K562 (cell line): ENCODE data around the gene PFDN4. TPM values are rescaled to one million over a fixed set of nuclear protein-coding genes. Genes with fewer than 3 reads are reported as not detected.

Source experiments
- ATAC-seq: fragments of 200-7000 bp; cut with Tn5 transposase; 3 replicates; pipeline ENCODE4 v1.9.1; 2020; ENCODE audit warnings: moderate library complexity
- BruUV-seq: library from RNA; stranded (reverse); fragments of 400-500 nt; replicated peaks from 2 replicates; lab custom pipeline; 2021; lab: Mats Ljungman, UMichigan
- CTCF ChIA-PET: fragments of 300-600 bp; formaldehyde crosslinking; extraction: SDS; loops from one replicate; lab custom pipeline; 2021; ENCODE audit warnings: low intra/inter-chr PET ratio; lab: Yijun Ruan, JAX
- POLR2A ChIA-PET: fragments of 300-600, 350-650 bp; sonication (Branson Sonifier 250); formaldehyde crosslinking; extraction: SDS; loops from one replicate; lab custom pipeline; 2021; ENCODE audit warnings: antibody characterized with exemption, inconsistent platforms; lab: Yijun Ruan, JAX
- DNase-seq, 4 experiments: peaks; one replicate each; pipeline versions ENCODE4 v3.0.0 to v3.0.0-alpha.2; 2011 to 2018; ENCODE audit warnings: low spot score in 3 of 4, mixed read lengths in 3 of 4; ENCODE audit errors: extremely low read depth in 1 of 4
- FAIRE-seq: peaks from 2 replicates; lab custom pipeline; 2011; peaks lifted over from hg19 to GRCh38; lab: Jason Lieb, UNC
- H2AFZ ChIP-seq: 2 replicates; pipeline ENCODE4 v1.6.0; 2011; ENCODE audit warnings: low read depth, low read length, control low read depth, inconsistent platforms
- H3K27ac ChIP-seq: fragments of 200-600 bp; 3 replicates; pipeline ENCODE4 v1.8.0; 2011; ENCODE audit warnings: low read depth, mild to moderate bottlenecking, control low read depth, inconsistent platforms, low read length, moderate library complexity, mixed read lengths; ENCODE audit errors: extremely low read depth
- H3K27me3 ChIP-seq, 2 experiments: fragments of 300-600 bp in 1 of 2; 2 replicates in 1 of 2; 3 replicates in 1 of 2; pipeline versions ENCODE4 v1.6.0 to v1.8.0; 2011; ENCODE audit warnings: inconsistent platforms in 2 of 2, low read length in 2 of 2, mild to moderate bottlenecking in 1 of 2, mixed read lengths in 1 of 2, moderate library complexity in 1 of 2; ENCODE audit not compliant: control insufficient read depth in 2 of 2, insufficient read depth in 2 of 2
- H3K36me3 ChIP-seq: fragments of 300-600 bp; 3 replicates; pipeline ENCODE4 v1.8.0; 2011; ENCODE audit warnings: mild to moderate bottlenecking, low read length, inconsistent platforms; ENCODE audit not compliant: control insufficient read depth, insufficient read depth
- H3K4me1 ChIP-seq, 2 experiments: fragments of 200-600 bp in 1 of 2; replicated peaks in 1 of 2; 2 replicates in 1 of 2; 3 replicates in 1 of 2; pipeline versions ENCODE4 v1.5.1 to v1.8.0; 2011; ENCODE audit warnings: inconsistent platforms in 2 of 2, low read length in 2 of 2, mild to moderate bottlenecking in 1 of 2, mixed read lengths in 1 of 2, moderate library complexity in 1 of 2; ENCODE audit not compliant: control insufficient read depth in 2 of 2, insufficient read depth in 2 of 2
- H3K4me2 ChIP-seq: 2 replicates; pipeline ENCODE4 v1.6.1; 2011; ENCODE audit warnings: low read length, control low read depth, inconsistent platforms, mixed read lengths; ENCODE audit not compliant: insufficient read depth
- H3K4me3 ChIP-seq: fragments of 200-600 bp; sonication (generic), shearing (Covaris generic); 2 replicates; pipeline ENCODE4 v1.5.1; 2016; ENCODE audit warnings: control low read depth, inconsistent platforms
- H3K79me2 ChIP-seq: fragments of 200-600 bp; 3 replicates; pipeline ENCODE4 v1.8.0; 2011; ENCODE audit warnings: low read length, inconsistent platforms; ENCODE audit not compliant: control insufficient read depth, insufficient read depth
- H3K9ac ChIP-seq, 2 experiments: 2 replicates each; pipeline versions ENCODE4 v1.6.0 to v1.6.1; 2011; ENCODE audit warnings: low read depth in 2 of 2, low read length in 2 of 2, control low read depth in 1 of 2, inconsistent platforms in 1 of 2, mild to moderate bottlenecking in 1 of 2, mixed read lengths in 1 of 2; ENCODE audit not compliant: insufficient read depth in 1 of 2
- H3K9me1 ChIP-seq: one replicate; pipeline ENCODE4 v1.6.0; 2011; ENCODE audit warnings: inconsistent platforms, mild to moderate bottlenecking, low read length, moderate library complexity; ENCODE audit not compliant: control insufficient read depth, insufficient read depth
- H3K9me3 ChIP-seq: replicated peaks from 2 replicates; pipeline ENCODE4 v1.5.1; 2011; ENCODE audit warnings: low read depth, low read length, inconsistent platforms; ENCODE audit not compliant: control insufficient read depth, insufficient read depth
- H4K20me1 ChIP-seq: replicated peaks from 2 replicates; pipeline ENCODE4 v1.6.1; 2011; ENCODE audit warnings: low read length, inconsistent platforms, mixed read lengths; ENCODE audit not compliant: control insufficient read depth, insufficient read depth
- MECOM ChIP-seq: fragments of 250-450 bp; sonication (Bioruptor Pico); IDR thresholded peaks from 2 replicates; pipeline ENCODE4 v1.8.0; 2022; ENCODE audit warnings: inconsistent platforms
- ZBTB11 ChIP-seq, 3 experiments: fragments of 200-800 bp in 1 of 3; fragments of 250-450 bp in 1 of 3; fragments of 450-650 bp in 1 of 3; sonication (Bioruptor Pico) in 1 of 3; sonication (Bioruptor generic) in 1 of 3; formaldehyde crosslinking in 1 of 3; IDR thresholded peaks; 2 replicates each; pipeline versions ENCODE4 v1.6.1 to v1.8.0; 2016 to 2022; ENCODE audit warnings: mild to moderate bottlenecking in 2 of 3, missing genetic modification characterization in 2 of 3, missing compliant biosample characterization in 1 of 3, moderate library complexity in 1 of 3
- ZC3H11A ChIP-seq: IDR thresholded peaks from 2 replicates; pipeline ENCODE4 v1.6.1; 2012; ENCODE audit warnings: low read depth, low read length, improper control_type of control experiment
- WGBS: fragments of 100-300 bp; shearing (Covaris generic); methylation state at CpG from one replicate; pipeline ENCODE4 v1.1.6; 2016; ENCODE audit warnings: low coverage, mixed read lengths; ENCODE audit not compliant: insufficient coverage; ENCODE audit errors: missing lambda C conversion rate; 5-methylcytosine and 5-hydroxymethylcytosine counted together
- in situ Hi-C: fragments of 300-500 bp; cut with MboI; formaldehyde crosslinking; loops from 4 replicates; pipeline ENCODE4 v1.15.0; 2018; ENCODE audit warnings: inconsistent platforms, mixed read lengths
- intact Hi-C: fragments of 100-400 bp; cut with micrococcal nuclease; formaldehyde crosslinking; loops from 2 replicates; pipeline ENCODE4 v1.14.2; 2022
- polyA plus RNA-seq, 8 experiments: library from polyadenylated mRNA; depleted of rRNA in 4 of 8; stranded (reverse) in 5 of 8; unstranded in 3 of 8; fragments of >200 nt; fragmentation: Nextera tagmentation in 2 of 8; fragmentation: Illumina TruSeq in 1 of 8; extraction: Ambion mirVana in 2 of 8; extraction: Trizol in 1 of 8; gene quantifications; 2 replicates each; pipeline versions ENCODE4 v1.2.1 to v1.2.3, GENCODE V29; 2011 to 2014; ENCODE audit warnings: inconsistent platforms in 1 of 8, missing spikeins in 1 of 8
- total RNA-seq, 7 experiments: library from RNA; depleted of rRNA in 6 of 7; stranded (reverse); fragments of >200 nt in 6 of 7; fragmentation: Illumina TruSeq in 2 of 7; extraction: Trizol in 2 of 7; gene quantifications; 2 replicates each; pipeline versions ENCODE4 v1.2.1 to v1.2.3, GENCODE V29; 2011 to 2021; ENCODE audit warnings: low replicate concordance in 1 of 7

The PFDN4 gene
- total and polyA plus RNA-seq, 9 of the 15 experiments (the other 6 are each of a cell fraction or from before 2014, with no cell fraction given) = 60.1 to 214 (median 122) TPM

- Histone ChIP-seq H3K27me3 (peaks cover 2 to 12% of the 10 kb centered on the region in 2 experiments; a peak in 2 of 5 replicates), H3K4me2 (no peak overlapping the region), H3K4me3 (no peak overlapping the region), H3K27ac (no peak overlapping the region), H3K9ac (no peak overlapping the region), H3K4me1 (no peaks in the 10 kb centered on the region), H3K9me3 (no peaks in the 10 kb centered on the region), H3K36me3 (no peaks in the 10 kb centered on the region), H4K20me1 (no peaks in the 10 kb centered on the region), H3K9me1 (no peaks in the 10 kb centered on the region), H3K79me2 (no peaks in the 10 kb centered on the region), H2AFZ (no peak overlapping the region)
- CTCF ChIA-PET = interaction anchor here (1.8 kb wide), 1 partner anchor 97 kb away, joined by 5 read pairs; no protein-coding TSS in a partner anchor
- DNase-seq (no peak), FAIRE-seq (no peak), ATAC-seq (no peak)
- intact Hi-C loops (loop anchor here (10.0 kb wide), 1 partner anchor 229 kb away; no protein-coding TSS in a partner anchor), in situ Hi-C loops (no loop called here)
- no TSS peak for BruUV-seq
- TF ChIP-seq ZC3H11A = no peak
- TF ChIP-seq MECOM (CRISPR knock-in tag) = no peak
- TF ChIP-seq ZBTB11 (CRISPR knock-in tag; IDR thresholded peaks at IDR 0.05) = peak in 1 of 3 experiments; percentile 83; a peak in 2 of 6 replicates
- POLR2A ChIA-PET = no interaction called here
- 11% methylated on average over 5 of the region's 5 CpGs for WGBS
Observed at GRCh38 chr20:54193817-54194216, 14.1 kb upstream of the PFDN4 start.
